GM23338 (cell line): ENCODE measurements around the gene NELFB. TPM values are rescaled to one million over a fixed set of nuclear protein-coding genes. Genes with fewer than 3 reads are reported as not detected.

Source experiments
- ATAC-seq: fragments of 200-7000 bp; cut with Tn5 transposase; 3 replicates; pipeline ENCODE4 v1.9.1; 2020
- DNase-seq: peaks from one replicate; pipeline ENCODE4 v3.0.0-alpha.2; 2015; ENCODE audit warnings: low spot score
- H2AFZ ChIP-seq: fragments of 200-600 bp; sonication (generic); 2 replicates; pipeline ENCODE4 v1.8.0; 2016; ENCODE audit warnings: antibody characterized with exemption, mild to moderate bottlenecking, moderate library complexity
- H3F3A ChIP-seq: fragments of 200-600 bp; sonication (generic); replicated peaks from 2 replicates; pipeline ENCODE4 v1.8.0; 2017; ENCODE audit warnings: antibody characterized with exemption, mixed run types, low read depth
- H3K27ac ChIP-seq: fragments of 200-600 bp; sonication (generic); 2 replicates; pipeline ENCODE4 v1.6.1; 2016; ENCODE audit warnings: low read depth
- H3K27me3 ChIP-seq: fragments of 200-600 bp; sonication (generic); 2 replicates; pipeline ENCODE4 v1.8.0; 2016; ENCODE audit warnings: mild to moderate bottlenecking, mixed run types, moderate library complexity; ENCODE audit not compliant: insufficient read depth
- H3K36me3 ChIP-seq: fragments of 200-600 bp; sonication (generic); 2 replicates; pipeline ENCODE4 v1.8.0; 2016; ENCODE audit warnings: mild to moderate bottlenecking; ENCODE audit not compliant: insufficient read depth
- H3K4me1 ChIP-seq: fragments of 200-600 bp; sonication (generic); 2 replicates; pipeline ENCODE4 v1.8.0; 2016; ENCODE audit warnings: mild to moderate bottlenecking, moderate library complexity; ENCODE audit not compliant: insufficient read depth
- H3K4me2 ChIP-seq: fragments of 200-600 bp; sonication (generic); 2 replicates; pipeline ENCODE4 v1.7.1; 2017; ENCODE audit warnings: mixed run types
- H3K4me3 ChIP-seq: fragments of 200-600 bp; sonication (generic); 2 replicates; pipeline ENCODE4 v1.6.1; 2016; ENCODE audit warnings: mixed run types
- H3K79me2 ChIP-seq: fragments of 200-600 bp; sonication (generic); replicated peaks from 2 replicates; pipeline ENCODE4 v1.8.0; 2017; ENCODE audit warnings: mild to moderate bottlenecking; ENCODE audit not compliant: insufficient read depth
- H3K9me2 ChIP-seq: fragments of 200-600 bp; sonication (generic); 2 replicates; pipeline ENCODE4 v1.8.0; 2017; ENCODE audit not compliant: insufficient read depth
- H4K20me1 ChIP-seq: fragments of 200-600 bp; sonication (generic); replicated peaks from 2 replicates; pipeline ENCODE4 v1.8.0; 2017; ENCODE audit warnings: mild to moderate bottlenecking; ENCODE audit not compliant: insufficient read depth
- H3K27ac Mint-ChIP-seq: 2 replicates; pipeline ENCODE4 v1.8.0; 2020; ENCODE audit warnings: inconsistent platforms, mild to moderate bottlenecking, moderate library complexity, mixed read lengths
- H3K27me3 Mint-ChIP-seq: 3 replicates; pipeline ENCODE4 v1.8.0; 2022; ENCODE audit warnings: low read depth, mild to moderate bottlenecking, moderate library complexity, mixed read lengths, inconsistent platforms; ENCODE audit not compliant: insufficient read depth, poor library complexity
- H3K36me3 Mint-ChIP-seq: 3 replicates; pipeline ENCODE4 v1.8.0; 2021; ENCODE audit warnings: low read depth, mild to moderate bottlenecking, inconsistent platforms, moderate library complexity, mixed read lengths
- H3K4me1 Mint-ChIP-seq: 3 replicates; pipeline ENCODE4 v1.8.0; 2020; ENCODE audit warnings: mild to moderate bottlenecking, inconsistent platforms, mixed read lengths
- H3K4me3 Mint-ChIP-seq: 3 replicates; pipeline ENCODE4 v1.8.0; 2021; ENCODE audit warnings: moderate library complexity, mild to moderate bottlenecking, inconsistent platforms, mixed read lengths
- H3K9me3 Mint-ChIP-seq: 3 replicates; pipeline ENCODE4 v1.8.0; 2020; ENCODE audit warnings: moderate library complexity, mild to moderate bottlenecking, inconsistent platforms, mixed read lengths
- CTCF ChIP-seq, 2 experiments: fragments of 200-600 bp in 1 of 2; sonication (generic) in 1 of 2; conservative IDR thresholded peaks; 2 replicates each; pipeline versions ENCODE4 v1.5.1 to v1.6.1; 2016 to 2017; ENCODE audit warnings: antibody characterized with exemption in 2 of 2, low read depth in 2 of 2, mild to moderate bottlenecking in 2 of 2, moderate library complexity in 1 of 2
- ETS1 ChIP-seq: IDR thresholded peaks from 2 replicates; pipeline ENCODE4 v1.6.1; 2016; ENCODE audit warnings: antibody characterized with exemption
- EZH2phosphoT487 ChIP-seq: fragments of 200-600 bp; sonication (generic); IDR thresholded peaks from one replicate; pipeline ENCODE4 v1.8.1; 2018; ENCODE audit warnings: antibody characterized with exemption; ENCODE audit not compliant: unreplicated experiment
- NANOG ChIP-seq: IDR thresholded peaks from 2 replicates; pipeline ENCODE4 v1.6.1; 2016; ENCODE audit warnings: antibody characterized with exemption, borderline replicate concordance
- POLR2AphosphoS5 ChIP-seq: IDR thresholded peaks from 2 replicates; pipeline ENCODE4 v1.6.1; 2016; ENCODE audit warnings: antibody characterized with exemption, low read depth
- ZNF462 ChIP-seq: fragments of 250-450 bp; sonication (Bioruptor Pico); IDR thresholded peaks from 2 replicates; pipeline ENCODE4 v1.5.0; 2020; ENCODE audit warnings: mild to moderate bottlenecking, moderate library complexity
- polyA plus RNA-seq: library from polyadenylated mRNA; unstranded; fragments of >200 nt; fragmentation: Nextera tagmentation; extraction: Ambion mirVana; gene quantifications from 2 replicates; pipeline ENCODE4 v1.2.1, GENCODE V29; 2016
- total RNA-seq: library from RNA; depleted of rRNA; stranded (reverse); fragments of >200 nt; shearing (Covaris generic); gene quantifications from 2 replicates; pipeline ENCODE4 v1.2.3, GENCODE V29; 2014
- TF ChIP-seq, protein P1 (sequence below): IDR thresholded peaks from one replicate; pipeline ENCODE4 v1.6.1; 2018; ENCODE audit warnings: antibody characterized with exemption; ENCODE audit not compliant: unreplicated experiment

The NELFB gene
- total and polyA plus RNA-seq, 2 experiments from 2014 or later = 30.0 to 97.3 TPM

DNA sequence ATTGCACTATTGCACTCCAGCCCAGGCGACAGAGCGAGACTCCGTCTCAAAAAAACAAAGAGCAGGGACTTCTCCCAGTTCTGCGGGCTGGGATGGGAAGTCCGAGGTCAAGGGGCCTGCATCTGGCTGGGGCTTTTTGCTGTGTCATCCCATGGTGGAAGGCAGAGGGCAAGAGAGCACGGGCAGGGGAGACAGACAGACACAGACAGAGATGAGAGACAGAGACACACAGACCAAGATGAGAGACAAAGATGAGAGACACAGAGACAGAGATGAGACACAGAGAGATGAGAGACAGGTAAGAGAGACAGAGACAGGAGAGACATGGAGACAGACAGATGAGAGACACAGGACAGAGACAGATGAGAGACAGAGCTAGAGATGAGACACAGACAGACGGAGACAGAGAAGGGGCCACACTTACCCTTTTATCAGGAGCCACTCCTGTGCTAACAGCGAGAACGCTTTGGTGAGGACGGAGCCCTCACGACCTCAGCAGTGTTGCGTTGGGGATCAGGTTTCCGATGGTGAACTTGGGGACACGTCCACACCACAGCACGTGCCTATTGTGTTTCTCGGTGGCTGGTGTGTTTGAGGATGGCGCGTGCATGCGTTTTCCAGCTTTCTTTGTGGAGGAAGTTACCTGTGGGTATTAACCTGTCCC is 13.5 kb downstream of the NELFB start:
- H3K36me3 ChIP-seq = peaks cover 10% of the 10 kb centered on the region; the same call in 1 of the 2 replicates
- ATAC-seq (no peak), DNase-seq (no peak)
- Mint-ChIP-seq H3K4me3 (no peak overlapping the region), H3K4me1 (peaks cover 8% of the 10 kb centered on the region), H3K36me3 (peaks cover 35% of the 10 kb centered on the region), H3K9me3 (no peaks in the 10 kb centered on the region), H3K27ac (peak overlapping the region; percentile 62; the same call in 1 of the 2 replicates), H3K27me3 (peaks cover 17% of the 10 kb centered on the region)
- no peak overlapping the region for H3K4me2 ChIP-seq
- H3F3A ChIP-seq = no peaks in the 10 kb centered on the region
- no peak overlapping the region for H3K4me3 ChIP-seq
- H3K79me2 ChIP-seq = no peaks in the 10 kb centered on the region
- H2AFZ ChIP-seq = no peak overlapping the region
- no peaks in the 10 kb centered on the region for H3K4me1 ChIP-seq
- peak overlapping the region; percentile 32; the same call in 1 of the 2 replicates for H3K27ac ChIP-seq
- H3K9me2 ChIP-seq = no peaks in the 10 kb centered on the region
- H4K20me1 ChIP-seq = 0 out of 2 replicates have a peak, but pooled peaks cover 9% of the 10 kb centered on the region
- TF ChIP-seq NANOG (no peak), EZH2phosphoT487 (no peak)
- TF ChIP-seq, protein P1, sequence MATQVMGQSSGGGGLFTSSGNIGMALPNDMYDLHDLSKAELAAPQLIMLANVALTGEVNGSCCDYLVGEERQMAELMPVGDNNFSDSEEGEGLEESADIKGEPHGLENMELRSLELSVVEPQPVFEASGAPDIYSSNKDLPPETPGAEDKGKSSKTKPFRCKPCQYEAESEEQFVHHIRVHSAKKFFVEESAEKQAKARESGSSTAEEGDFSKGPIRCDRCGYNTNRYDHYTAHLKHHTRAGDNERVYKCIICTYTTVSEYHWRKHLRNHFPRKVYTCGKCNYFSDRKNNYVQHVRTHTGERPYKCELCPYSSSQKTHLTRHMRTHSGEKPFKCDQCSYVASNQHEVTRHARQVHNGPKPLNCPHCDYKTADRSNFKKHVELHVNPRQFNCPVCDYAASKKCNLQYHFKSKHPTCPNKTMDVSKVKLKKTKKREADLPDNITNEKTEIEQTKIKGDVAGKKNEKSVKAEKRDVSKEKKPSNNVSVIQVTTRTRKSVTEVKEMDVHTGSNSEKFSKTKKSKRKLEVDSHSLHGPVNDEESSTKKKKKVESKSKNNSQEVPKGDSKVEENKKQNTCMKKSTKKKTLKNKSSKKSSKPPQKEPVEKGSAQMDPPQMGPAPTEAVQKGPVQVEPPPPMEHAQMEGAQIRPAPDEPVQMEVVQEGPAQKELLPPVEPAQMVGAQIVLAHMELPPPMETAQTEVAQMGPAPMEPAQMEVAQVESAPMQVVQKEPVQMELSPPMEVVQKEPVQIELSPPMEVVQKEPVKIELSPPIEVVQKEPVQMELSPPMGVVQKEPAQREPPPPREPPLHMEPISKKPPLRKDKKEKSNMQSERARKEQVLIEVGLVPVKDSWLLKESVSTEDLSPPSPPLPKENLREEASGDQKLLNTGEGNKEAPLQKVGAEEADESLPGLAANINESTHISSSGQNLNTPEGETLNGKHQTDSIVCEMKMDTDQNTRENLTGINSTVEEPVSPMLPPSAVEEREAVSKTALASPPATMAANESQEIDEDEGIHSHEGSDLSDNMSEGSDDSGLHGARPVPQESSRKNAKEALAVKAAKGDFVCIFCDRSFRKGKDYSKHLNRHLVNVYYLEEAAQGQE = no peak
- no peaks in the 10 kb centered on the region for H3K27me3 ChIP-seq

GRCh38 chr9:137269231-137269772 is 14.2 kb downstream of the NELFB start:
- Histone ChIP-seq H3K27me3 (no peaks in the 10 kb centered on the region), H3K4me2 (no peak overlapping the region), H3K4me1 (no peaks in the 10 kb centered on the region), H4K20me1 (0 out of 2 replicates have a peak, but pooled peaks cover 9% of the 10 kb centered on the region), H3K9me2 (no peaks in the 10 kb centered on the region), H3F3A (no peaks in the 10 kb centered on the region), H3K79me2 (no peaks in the 10 kb centered on the region), H3K4me3 (no peak overlapping the region), H3K27ac (no peak overlapping the region), H2AFZ (no peak overlapping the region), H3K36me3 (peaks cover 10% of the 10 kb centered on the region; the same call in 1 of the 2 replicates)
- Mint-ChIP-seq H3K36me3 (peaks cover 32% of the 10 kb centered on the region), H3K27ac (peak overlapping the region; percentile 59; the same call in 1 of the 2 replicates), H3K9me3 (no peaks in the 10 kb centered on the region), H3K4me3 (no peak overlapping the region), H3K27me3 (peaks cover 16% of the 10 kb centered on the region), H3K4me1 (peaks cover 12% of the 10 kb centered on the region)
- ATAC-seq = no peak
- DNase-seq = no peak
- TF ChIP-seq POLR2AphosphoS5 (no peak), CTCF (conservative IDR thresholded peaks at IDR 0.05; ENCODE audit: low read depth in 2 of 2) (no peak), ZNF462 (no peak), EZH2phosphoT487 (no peak), ETS1 (no peak)
